ENCODE results near the gene CENPH. TPM values are rescaled to one million over a fixed set of nuclear protein-coding genes. Genes with fewer than 3 reads are reported as not detected.

CENPH gene
- total and polyA plus RNA-seq, 2 of the 13 experiments (the other 11 are each of a cell fraction or from before 2014, with no cell fraction given) = 11.2 to 28.8 TPM

DNA sequence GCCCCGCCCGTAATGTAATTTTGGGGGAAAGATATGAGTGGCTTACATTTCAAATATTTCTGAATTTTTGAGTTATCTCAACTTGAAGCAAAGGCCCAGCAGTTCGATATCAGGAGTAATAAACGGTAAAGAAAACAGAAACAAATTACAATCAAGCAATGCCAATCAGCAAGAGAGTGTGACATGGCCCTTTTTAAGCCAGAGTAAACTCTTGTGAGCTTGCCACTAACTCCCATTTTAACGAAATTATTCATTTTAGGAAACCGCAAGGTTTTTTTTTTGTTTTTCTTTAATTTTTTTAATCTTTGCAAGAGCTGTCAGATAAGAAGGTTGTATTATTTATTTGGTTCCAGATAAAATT, 27.7 kb downstream of the CENPH start (continued):
- TF ChIP-seq, protein P1, sequence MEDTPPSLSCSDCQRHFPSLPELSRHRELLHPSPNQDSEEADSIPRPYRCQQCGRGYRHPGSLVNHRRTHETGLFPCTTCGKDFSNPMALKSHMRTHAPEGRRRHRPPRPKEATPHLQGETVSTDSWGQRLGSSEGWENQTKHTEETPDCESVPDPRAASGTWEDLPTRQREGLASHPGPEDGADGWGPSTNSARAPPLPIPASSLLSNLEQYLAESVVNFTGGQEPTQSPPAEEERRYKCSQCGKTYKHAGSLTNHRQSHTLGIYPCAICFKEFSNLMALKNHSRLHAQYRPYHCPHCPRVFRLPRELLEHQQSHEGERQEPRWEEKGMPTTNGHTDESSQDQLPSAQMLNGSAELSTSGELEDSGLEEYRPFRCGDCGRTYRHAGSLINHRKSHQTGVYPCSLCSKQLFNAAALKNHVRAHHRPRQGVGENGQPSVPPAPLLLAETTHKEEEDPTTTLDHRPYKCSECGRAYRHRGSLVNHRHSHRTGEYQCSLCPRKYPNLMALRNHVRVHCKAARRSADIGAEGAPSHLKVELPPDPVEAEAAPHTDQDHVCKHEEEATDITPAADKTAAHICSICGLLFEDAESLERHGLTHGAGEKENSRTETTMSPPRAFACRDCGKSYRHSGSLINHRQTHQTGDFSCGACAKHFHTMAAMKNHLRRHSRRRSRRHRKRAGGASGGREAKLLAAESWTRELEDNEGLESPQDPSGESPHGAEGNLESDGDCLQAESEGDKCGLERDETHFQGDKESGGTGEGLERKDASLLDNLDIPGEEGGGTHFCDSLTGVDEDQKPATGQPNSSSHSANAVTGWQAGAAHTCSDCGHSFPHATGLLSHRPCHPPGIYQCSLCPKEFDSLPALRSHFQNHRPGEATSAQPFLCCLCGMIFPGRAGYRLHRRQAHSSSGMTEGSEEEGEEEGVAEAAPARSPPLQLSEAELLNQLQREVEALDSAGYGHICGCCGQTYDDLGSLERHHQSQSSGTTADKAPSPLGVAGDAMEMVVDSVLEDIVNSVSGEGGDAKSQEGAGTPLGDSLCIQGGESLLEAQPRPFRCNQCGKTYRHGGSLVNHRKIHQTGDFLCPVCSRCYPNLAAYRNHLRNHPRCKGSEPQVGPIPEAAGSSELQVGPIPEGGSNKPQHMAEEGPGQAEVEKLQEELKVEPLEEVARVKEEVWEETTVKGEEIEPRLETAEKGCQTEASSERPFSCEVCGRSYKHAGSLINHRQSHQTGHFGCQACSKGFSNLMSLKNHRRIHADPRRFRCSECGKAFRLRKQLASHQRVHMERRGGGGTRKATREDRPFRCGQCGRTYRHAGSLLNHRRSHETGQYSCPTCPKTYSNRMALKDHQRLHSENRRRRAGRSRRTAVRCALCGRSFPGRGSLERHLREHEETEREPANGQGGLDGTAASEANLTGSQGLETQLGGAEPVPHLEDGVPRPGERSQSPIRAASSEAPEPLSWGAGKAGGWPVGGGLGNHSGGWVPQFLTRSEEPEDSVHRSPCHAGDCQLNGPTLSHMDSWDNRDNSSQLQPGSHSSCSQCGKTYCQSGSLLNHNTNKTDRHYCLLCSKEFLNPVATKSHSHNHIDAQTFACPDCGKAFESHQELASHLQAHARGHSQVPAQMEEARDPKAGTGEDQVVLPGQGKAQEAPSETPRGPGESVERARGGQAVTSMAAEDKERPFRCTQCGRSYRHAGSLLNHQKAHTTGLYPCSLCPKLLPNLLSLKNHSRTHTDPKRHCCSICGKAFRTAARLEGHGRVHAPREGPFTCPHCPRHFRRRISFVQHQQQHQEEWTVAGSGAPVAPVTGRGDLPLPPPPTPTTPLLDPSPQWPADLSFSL (CRISPR knock-in tag; IDR thresholded peaks at IDR 0.05) = no peak
- TF ChIP-seq MTF1 (CRISPR knock-in tag; IDR thresholded peaks at IDR 0.05) = no peak
- TF ChIP-seq PHF20 (CRISPR knock-in tag; IDR thresholded peaks at IDR 0.05) = no peak
- TF ChIP-seq ATF6 (CRISPR knock-in tag; conservative IDR thresholded peaks at IDR 0.05) = no peak
- TF ChIP-seq, protein P2, sequence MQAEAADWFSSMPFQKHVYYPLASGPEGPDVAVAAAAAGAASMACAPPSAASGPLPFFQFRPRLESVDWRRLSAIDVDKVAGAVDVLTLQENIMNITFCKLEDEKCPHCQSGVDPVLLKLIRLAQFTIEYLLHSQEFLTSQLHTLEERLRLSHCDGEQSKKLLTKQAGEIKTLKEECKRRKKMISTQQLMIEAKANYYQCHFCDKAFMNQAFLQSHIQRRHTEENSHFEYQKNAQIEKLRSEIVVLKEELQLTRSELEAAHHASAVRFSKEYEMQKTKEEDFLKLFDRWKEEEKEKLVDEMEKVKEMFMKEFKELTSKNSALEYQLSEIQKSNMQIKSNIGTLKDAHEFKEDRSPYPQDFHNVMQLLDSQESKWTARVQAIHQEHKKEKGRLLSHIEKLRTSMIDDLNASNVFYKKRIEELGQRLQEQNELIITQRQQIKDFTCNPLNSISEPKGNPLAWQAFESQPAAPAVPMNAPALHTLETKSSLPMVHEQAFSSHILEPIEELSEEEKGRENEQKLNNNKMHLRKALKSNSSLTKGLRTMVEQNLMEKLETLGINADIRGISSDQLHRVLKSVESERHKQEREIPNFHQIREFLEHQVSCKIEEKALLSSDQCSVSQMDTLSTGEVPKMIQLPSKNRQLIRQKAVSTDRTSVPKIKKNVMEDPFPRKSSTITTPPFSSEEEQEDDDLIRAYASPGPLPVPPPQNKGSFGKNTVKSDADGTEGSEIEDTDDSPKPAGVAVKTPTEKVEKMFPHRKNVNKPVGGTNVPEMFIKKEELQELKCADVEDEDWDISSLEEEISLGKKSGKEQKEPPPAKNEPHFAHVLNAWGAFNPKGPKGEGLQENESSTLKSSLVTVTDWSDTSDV (CRISPR knock-in tag; IDR thresholded peaks at IDR 0.05) = no peak
- TF ChIP-seq, protein P3, sequence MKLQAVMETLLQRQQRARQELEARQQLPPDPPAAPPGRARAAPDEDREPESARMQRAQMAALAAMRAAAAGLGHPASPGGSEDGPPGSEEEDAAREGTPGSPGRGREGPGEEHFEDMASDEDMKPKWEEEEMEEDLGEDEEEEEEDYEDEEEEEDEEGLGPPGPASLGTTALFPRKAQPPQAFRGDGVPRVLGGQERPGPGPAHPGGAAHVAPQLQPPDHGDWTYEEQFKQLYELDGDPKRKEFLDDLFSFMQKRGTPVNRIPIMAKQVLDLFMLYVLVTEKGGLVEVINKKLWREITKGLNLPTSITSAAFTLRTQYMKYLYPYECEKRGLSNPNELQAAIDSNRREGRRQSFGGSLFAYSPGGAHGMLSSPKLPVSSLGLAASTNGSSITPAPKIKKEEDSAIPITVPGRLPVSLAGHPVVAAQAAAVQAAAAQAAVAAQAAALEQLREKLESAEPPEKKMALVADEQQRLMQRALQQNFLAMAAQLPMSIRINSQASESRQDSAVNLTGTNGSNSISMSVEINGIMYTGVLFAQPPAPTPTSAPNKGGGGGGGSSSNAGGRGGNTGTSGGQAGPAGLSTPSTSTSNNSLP (IDR thresholded peaks at IDR 0.05; ENCODE audit: low read depth, low read length) = no peak
- no peak for TF ChIP-seq SAFB2 (CRISPR knock-in tag; IDR thresholded peaks at IDR 0.05; ENCODE audit: borderline replicate concordance, low read depth)
- no peak for TF ChIP-seq SOX5 (CRISPR knock-in tag; IDR thresholded peaks at IDR 0.05; ENCODE audit: borderline replicate concordance)
- TF ChIP-seq ZNF30 (CRISPR knock-in tag; IDR thresholded peaks at IDR 0.05) = no peak
- no peak for TF ChIP-seq ZBTB33 (CRISPR knock-in tag; IDR thresholded peaks at IDR 0.05)

All from HepG2 (cell line).